Measurements from ENCODE around the gene FUT8.

FUT8 gene

GRCh38 chr14:65495196-65495595 is 82.7 kb downstream of the FUT8 start:
- DNase-seq (ENCODE audit: low read depth) = no peak

GRCh38 chr14:65496178-65496993 is 83.9 kb downstream of the FUT8 start:
- no peak for DNase-seq (ENCODE audit: low read depth)

- DNase-seq (ENCODE audit: low read depth) = no peak
Measured at GRCh38 chr14:65499138-65499537, 86.6 kb downstream of the FUT8 start.

GRCh38 chr14:65500075-65500474 is 87.5 kb downstream of the FUT8 start:
- DNase-seq (ENCODE audit: low read depth) = no peak

GRCh38 chr14:65501328-65501727 is 88.8 kb downstream of the FUT8 start:
- no peak for DNase-seq (ENCODE audit: low read depth)

- DNase-seq (ENCODE audit: low read depth) = no peak
Measured at GRCh38 chr14:65502676-65503124, 90.2 kb downstream of the FUT8 start.

- DNase-seq (ENCODE audit: low read depth) = no peak
Measured at GRCh38 chr14:65503771-65504170, 91.2 kb downstream of the FUT8 start.

GRCh38 chr14:65506801-65507200 is 94.3 kb downstream of the FUT8 start:
- no peak for DNase-seq (ENCODE audit: low read depth)

- DNase-seq (ENCODE audit: low read depth) = no peak
Measured at GRCh38 chr14:65509842-65510241, 97.3 kb downstream of the FUT8 start.

GRCh38 chr14:65513671-65514070 is 101.1 kb downstream of the FUT8 start:
- no peak for DNase-seq (ENCODE audit: low read depth)

GRCh38 chr14:65517635-65518542 is 105.4 kb downstream of the FUT8 start:
- no peak for DNase-seq (ENCODE audit: low read depth)

GRCh38 chr14:65528069-65528468 is 115.5 kb downstream of the FUT8 start:
- DNase-seq (ENCODE audit: low read depth) = no peak

GRCh38 chr14:65531148-65531547 is 118.6 kb downstream of the FUT8 start:
- DNase-seq (ENCODE audit: low read depth) = no peak

GRCh38 chr14:65533736-65534404 is 121.3 kb downstream of the FUT8 start:
- DNase-seq (ENCODE audit: low read depth) = no peak

GRCh38 chr14:65536781-65537423 is 124.4 kb downstream of the FUT8 start:
- no peak for DNase-seq (ENCODE audit: low read depth)

GRCh38 chr14:65548878-65549277 is 136.3 kb downstream of the FUT8 start:
- DNase-seq (ENCODE audit: low read depth) = no peak

- no peak for DNase-seq (ENCODE audit: low read depth)
Measured at GRCh38 chr14:65549429-65549828, 136.9 kb downstream of the FUT8 start.

- DNase-seq (ENCODE audit: low read depth) = no peak
Measured at GRCh38 chr14:65550779-65551643, 138.5 kb downstream of the FUT8 start.

- no peak for DNase-seq (ENCODE audit: low read depth)
Measured at GRCh38 chr14:65552724-65553123, 140.2 kb downstream of the FUT8 start.

- DNase-seq (ENCODE audit: low read depth) = no peak
Measured at GRCh38 chr14:65554837-65555236, 142.3 kb downstream of the FUT8 start.

- no peak for DNase-seq (ENCODE audit: low read depth)
Measured at GRCh38 chr14:65555358-65555757, 142.8 kb downstream of the FUT8 start.

All from stimulated activated CD8-positive, alpha-beta memory T cell treated with anti-CD3 and anti-CD28 coated beads, Interleukin-7, amount 100 ng/mL, for 24 hours (primary cell).